Esophagus muscularis mucosa (tissue), 3 donors: ENCODE results near the gene OSBPL3.

Experiments
- CTCF ChIP-seq, 3 experiments: fragments of 200-600 bp in 2 of 3; fragments of 450-650 bp in 1 of 3; sonication (generic) in 2 of 3; IDR thresholded peaks; one replicate each; pipeline ENCODE4 v1.5.1; 2017 to 2019; ENCODE audit warnings: antibody characterized with exemption in 3 of 3, mild to moderate bottlenecking in 2 of 3, moderate library complexity in 1 of 3
- POLR2A ChIP-seq: fragments of 450-650 bp; IDR thresholded peaks from one replicate; pipeline ENCODE4 v1.6.1; 2017; ENCODE audit warnings: antibody characterized with exemption, moderate library complexity, mild to moderate bottlenecking, low read depth
- POLR2AphosphoS5 ChIP-seq, 2 donors: sonication (generic); formaldehyde crosslinking; IDR thresholded peaks; one replicate each; pipeline ENCODE4 v1.6.1; 2017; ENCODE audit warnings: antibody characterized with exemption in 2 of 2

DNA sequence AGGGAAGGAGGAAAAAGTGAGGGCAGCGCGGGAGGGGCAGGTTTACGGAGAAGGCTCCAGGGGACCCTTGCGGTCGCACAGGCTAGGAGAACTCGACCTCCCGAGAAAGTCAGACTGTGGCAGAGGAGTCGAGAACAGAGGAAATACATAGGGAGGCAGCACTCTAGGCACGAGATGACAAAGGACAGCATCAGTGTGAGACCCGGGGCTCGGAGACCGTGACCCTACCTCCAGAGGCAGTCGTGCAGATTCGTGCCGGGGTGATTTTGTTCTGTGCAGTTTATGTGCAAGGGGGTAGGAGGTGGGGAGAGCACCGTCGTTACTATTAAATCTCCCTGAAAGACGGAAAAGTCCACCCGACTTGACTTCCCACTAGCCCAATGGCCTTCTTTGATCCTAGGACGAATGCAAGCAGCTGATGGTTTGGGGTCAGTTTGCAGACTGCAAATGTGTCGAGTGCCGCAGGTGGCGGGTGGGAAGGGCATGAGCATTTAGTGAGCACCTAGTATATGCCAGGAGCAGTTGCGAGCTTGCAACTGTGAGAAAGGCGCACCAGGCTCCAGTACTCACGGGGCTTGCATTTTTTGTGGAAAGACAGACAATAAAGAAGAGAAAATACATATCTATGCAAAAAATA is 674 bp upstream of the OSBPL3 start:
- TF ChIP-seq CTCF (IDR thresholded peaks at IDR 0.05) (no peak), POLR2A (no peak), POLR2AphosphoS5 (IDR thresholded peaks at IDR 0.05) (no peak)
